GOT3 (cell line): ENCODE data around the gene DAZAP1.

Source experiments
- DNase-seq: peaks from one replicate; lab custom pipeline; 2025; ENCODE audit warnings: mixed read lengths; lab: John Stamatoyannopoulos, UW

Gene DAZAP1

DNA sequence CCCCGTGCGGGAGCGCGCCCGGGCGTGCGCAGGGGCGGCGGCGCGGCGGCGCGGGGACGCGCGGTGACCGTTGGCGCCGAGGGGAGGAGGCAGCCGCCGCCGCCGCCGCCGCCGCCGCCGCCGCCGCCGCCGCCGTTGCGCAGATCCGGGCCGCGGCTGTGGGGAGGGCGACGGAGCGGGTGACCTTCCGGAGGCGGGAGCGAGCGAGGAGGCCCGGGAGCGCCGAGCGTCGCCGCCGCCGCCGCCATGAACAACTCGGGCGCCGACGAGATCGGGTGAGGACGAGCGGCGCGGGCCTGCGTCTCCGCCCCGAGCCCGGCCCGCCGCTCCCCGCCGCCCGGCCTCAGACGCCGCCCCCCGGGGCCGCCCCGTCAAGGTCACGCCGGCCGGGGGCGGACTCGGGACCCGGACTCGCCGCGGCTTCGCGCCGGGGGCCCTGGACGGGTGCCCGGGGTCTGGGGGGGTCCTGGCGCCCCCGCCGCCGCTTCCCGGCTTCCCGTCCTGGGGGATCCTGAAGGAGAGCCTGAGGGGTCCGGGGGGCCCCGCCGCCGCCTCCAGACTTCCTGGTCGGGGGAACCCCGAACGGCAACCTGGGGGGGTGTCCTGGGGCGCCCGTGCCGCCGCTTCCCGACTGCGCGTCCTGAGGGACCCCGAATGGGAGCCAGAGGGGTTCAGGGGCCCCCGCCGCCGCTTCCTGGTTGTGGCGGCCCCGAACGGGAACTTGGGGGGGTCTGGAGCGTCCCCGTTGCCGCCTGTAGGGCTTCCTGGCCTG is at the start of gene DAZAP1:
DAZAP1 (plus strand) TSS at position 59 of the 772 bp plus-strand sequence; CDS start at position 247, 188 bp downstream.
- DNase-seq, result no peak

DNA sequence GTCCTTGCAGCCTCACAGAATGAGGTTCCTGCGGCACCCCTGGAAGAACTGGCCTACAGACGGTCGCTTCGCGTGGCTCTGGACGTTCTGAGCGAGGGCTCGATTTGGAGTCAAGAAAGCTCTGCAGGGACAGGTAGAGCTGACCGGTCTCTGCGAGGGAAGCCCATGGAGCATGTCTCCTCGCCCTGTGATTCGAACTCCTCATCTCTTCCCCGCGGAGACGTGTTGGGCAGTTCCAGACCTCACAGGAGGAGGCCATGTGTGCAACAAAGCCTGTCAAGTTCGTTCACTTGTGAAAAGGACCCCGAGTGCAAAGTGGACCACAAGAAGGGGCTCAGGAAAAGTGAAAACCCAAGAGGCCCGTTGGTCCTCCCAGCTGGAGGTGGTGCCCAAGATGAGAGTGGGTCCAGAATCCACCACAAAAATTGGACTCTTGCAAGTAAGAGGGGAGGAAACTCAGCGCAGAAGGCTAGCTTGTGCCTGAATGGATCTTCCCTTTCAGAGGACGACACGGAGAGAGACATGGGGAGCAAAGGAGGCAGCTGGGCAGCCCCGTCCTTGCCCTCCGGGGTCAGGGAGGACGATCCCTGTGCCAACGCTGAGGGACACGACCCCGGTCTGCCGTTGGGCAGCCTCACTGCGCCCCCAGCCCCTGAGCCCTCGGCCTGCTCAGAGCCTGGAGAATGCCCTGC is 47.1 kb upstream of the DAZAP1 start:
- DNase-seq, result no peak

DNA sequence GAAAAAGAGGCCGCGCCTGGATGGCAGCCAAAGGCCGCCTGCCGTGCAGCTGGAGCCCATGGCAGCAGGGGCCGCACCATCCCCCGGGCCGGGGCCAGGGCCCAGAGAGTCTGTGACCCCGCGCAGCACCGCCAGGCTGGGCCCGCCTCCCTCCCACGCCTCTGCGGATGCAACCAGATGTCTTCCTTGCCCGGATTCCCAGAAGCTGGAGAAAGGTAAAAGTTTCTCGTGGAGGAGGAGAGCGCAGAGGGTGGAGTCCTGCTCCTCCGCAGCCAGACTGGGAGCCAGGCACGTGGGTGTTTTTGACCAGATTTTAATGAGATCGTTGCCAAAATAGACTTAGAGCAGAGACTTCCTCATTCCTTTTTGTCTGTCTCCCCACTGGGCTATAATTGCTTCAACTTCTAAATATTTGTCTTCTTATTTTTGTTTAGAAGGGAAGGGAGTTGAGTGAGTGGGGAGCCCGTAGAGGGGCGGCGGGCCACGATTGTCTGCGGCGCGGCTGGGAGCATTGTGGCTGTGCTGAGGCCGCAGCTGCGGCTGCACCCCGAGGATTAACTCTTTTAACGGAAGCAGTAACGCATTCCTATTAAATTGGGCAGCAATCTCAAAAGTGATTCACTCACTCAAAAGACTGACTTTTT is 46.4 kb upstream of the DAZAP1 start:
- DNase-seq, result no peak

DNA sequence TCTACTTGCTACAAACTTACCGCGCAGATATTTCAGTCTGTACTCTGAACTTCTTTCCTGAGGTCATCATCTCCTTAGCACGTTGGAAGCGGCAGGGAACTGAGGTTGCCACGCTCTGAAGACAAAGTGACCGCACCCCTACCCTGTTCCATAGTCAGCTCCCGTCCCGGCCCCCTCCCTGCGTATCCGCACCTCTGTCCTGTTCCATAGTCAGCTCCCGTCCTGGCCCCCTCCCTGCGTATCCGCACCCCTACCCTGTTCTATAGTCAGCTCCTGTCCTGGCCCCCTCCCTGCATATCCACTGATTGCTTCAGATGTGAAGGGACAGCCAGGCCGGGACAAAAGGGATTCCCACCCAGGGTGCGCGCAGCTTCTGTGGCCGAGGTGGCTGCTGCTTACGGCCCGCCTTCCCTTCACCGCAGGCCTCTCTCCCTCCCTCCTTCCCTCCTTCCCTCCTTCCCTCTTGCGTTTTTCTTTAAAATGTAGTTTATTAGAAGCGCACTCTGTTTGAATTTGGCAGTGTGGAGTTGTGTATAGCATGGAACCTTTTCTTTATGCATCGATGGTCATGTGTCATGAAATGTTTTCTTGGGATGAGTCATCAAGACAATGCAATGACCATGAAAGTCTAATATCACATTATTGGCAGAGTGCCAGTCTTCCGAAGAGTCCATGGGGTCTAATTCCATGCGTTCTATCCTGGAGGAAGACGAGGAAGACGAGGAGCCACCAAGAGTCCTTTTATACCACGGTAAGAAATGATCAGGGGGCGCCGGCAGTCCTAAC is 45.6 kb upstream of the DAZAP1 start:
- no peak for DNase-seq

DNA sequence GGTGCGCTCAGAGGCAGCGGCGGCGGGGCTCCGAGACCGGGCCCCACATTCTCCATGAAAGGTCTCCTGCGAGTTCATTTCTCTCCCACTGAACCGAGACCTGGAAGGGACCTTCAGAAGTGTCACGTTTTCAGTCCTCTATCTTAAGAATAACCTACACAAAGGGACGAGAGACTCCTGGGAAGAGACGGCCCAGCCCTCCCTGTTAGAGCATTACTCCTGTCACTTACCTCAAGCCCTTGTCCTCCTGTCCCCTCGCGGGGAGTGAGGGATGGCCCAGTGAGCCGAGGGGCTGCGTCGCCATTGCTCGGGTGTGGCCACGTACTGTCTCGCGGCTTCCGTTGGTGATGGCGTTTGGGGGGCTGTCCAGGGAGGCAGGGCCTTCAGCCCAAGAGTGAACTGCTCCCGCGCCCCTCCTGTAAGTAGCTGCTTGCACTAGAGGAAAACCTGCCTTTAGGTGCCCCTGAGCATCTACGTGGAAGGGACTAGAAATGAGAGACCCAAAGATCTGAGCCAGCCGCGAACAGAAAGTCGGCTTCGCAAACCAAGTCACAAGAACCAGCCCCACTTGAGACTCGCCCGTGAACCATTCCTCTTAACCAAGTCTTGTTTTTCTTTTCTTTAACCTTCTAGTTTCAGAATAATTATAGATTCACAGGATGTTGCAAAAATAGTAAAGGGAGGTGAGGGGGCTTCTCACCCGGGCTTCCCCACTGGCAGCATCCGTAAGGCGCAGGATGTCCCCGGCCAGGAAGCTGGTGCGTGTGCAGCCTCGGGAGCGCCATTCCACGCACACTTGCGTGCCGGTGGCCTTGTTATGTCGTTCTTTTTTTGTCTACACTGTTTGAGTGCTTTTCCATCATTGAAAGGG is 44.8 kb upstream of the DAZAP1 start:
- DNase-seq, result no peak

DNA sequence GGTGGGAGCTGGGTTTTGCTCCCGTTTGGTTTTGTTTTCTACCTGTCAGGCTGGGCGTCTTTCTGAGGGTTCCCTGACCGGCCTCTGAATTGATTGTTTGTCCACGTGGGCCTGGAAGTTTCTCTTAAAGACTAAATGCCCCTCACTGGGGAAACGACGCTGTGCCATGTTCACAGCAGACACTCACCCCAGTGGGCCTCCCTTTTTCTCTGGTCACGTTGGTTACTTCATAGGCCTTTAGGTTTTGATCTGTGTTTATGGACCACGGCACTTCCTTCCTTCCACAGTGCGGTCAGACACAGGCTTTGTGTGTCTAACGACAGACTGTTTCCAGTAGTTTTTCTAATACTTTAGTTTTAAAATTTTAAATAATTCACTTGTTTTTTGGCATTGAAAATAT is 43.8 kb upstream of the DAZAP1 start:
- no peak for DNase-seq

DNA sequence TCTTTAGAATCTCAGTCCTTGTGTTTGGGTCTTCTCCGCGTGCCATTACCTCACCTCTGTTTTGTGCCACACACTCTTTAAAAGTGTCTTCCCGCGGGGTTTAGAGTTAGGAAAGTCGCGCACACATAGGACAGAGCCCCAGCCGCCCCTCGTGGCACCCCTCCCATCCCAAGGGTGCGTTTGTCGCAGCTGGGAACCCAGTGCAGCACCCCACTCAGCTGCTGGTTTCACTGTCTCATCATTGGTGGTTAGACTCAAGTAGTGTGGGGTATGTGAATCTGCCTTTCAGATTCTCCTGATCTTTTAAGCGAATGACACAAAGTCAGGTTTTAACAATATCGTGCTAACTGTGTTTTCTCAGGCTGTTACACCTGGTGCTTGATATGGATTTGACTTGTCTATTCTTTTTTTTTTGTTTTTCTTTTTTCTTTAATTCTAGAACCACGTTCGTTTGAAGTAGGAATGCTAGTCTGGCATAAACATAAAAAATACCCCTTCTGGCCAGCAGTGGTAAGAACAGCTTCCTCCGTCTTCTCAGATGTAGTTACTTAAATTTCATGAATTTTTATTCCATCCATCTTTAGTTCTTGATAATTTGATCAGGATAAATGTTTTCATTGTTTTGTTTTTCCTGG is 43.2 kb upstream of the DAZAP1 start:
- DNase-seq, result no peak

DNA sequence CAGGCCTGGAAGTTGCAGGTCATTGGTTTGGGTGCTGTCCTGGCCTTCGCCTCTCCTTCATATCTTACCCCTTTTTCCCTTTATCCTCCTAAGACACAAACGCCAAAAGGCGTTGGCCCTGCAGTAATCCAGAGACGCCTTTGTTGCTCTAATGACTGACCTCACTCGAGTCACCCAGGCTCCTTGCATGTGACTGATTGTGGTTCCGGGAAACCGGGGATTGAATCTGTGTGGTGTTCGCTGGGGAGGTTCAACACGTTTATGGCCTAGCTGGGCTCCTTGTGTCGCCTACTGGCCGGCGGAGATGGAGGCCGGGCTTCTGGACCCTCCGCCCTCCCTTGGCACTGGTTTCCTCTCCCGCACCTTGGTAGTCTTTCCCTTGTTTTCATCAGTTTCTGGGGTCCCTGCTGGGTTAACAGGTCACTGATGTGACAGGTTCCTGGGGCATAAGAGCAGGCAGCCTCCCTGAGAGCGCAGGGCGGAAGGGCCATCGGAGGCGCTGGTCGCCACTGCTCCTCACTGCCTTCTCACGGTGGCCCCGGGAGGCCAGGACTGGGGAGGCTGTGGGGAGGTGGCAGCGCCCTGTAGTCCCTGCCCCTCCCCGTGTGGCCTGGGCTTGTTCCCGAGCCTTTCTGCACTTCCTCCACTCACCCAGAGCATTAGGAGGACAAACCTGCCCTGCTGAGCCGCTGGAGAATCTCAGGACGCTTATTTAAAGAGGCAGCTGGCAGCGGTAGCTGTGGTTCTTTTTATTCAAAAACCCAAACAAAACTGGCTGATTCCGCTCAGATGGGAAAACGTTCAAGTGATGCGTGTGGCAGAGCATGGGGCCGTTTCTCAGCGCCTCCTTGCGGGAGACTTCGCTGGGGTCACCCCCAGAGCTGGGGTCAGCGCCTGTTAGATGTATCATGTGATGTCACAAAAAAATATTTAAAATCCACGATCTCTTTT is 41.8 kb upstream of the DAZAP1 start:
- no peak for DNase-seq

DNA sequence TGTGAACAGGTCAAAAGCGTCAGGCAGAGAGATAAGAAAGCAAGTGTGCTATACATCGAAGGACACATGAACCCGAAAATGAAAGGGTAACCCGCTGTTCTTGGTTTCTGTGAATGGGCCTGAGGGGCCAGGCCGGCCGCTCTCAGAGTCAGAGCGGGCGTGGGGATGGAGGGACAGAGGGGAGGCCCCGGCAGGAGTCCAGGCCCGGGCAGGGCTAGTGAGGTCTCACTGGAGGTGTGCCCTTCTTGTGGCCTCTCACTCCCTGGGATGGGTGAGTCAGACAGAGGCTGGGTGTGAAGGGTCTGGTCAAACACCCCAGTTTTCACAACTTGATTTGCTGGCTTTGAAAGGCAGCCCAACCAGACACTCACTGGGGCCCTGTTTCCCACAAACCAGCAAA is 41.1 kb upstream of the DAZAP1 start:
- no peak for DNase-seq

DNA sequence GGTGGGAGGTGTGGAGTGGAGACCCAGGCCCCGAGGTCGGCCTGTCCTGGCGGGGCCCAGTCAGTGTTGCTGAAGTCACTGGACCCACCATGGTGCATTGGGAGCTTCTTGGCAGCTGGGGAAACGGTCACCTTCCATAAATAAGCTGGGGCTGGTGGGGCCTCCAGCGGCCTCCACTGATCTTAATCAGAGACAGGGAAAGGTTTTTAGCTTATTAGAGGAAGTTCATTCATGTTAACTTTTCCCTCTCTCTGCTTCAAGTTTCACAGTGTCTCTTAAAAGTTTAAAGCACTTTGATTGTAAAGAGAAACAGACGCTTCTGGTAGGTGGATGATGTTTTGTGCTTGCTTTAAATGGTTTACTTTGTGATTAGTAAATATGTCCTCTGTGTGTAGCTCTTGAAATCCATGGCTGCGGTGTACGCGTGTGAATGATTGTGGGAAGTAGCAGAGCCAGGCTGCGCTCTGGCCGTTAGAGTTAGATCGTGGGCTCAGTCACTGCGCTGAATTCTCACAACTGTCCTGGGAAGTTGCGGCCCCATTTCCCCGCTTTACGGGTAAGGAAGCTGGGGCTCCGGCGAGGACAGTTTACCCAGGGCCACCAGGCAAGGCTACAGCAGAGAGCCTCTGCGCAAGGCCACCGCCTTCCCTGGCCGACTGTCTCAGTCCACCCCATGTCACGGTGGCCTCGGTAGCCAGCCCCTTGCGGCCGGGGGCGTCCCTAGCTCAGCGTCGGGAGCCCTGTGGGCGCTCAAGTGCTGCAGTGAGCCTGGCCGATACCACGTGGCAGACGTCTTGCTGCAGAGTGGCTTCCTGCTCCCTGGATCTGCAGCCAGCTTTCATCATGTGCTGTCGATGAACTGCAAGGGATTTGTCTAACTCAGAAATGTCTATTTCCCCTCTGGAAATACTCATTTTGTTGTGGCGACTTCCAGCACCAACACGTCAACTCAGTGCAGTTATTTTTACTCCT is 40.2 kb upstream of the DAZAP1 start:
- DNase-seq, result no peak

DNA sequence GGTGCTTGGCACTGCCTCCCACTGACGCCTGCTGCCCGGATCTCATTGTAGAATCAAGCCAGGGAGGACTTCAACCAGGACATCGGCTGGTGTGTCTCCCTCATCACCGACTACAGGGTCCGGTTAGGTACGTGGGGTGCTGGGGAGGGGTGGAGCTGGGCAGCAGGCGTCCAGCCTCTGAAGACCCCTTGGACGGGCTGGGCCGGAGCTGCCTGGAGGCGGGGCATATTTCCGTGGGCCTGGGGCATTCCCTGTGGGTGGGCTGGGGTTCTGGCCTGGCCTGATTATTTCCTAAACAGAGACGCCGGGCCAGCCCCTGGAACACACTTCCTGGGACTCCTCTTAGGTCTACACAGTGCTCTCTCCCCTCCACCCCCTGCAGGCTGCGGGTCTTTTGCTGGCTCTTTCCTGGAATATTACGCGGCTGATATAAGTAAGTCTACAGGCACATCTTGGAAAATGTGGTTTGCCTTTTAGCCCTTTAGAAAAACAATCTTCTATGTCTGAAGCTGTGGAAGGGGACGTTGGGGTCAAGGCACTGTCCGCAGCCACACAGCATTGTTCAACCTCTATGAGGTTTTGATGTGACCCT is 38.1 kb upstream of the DAZAP1 start:
- DNase-seq, result no peak

DNA sequence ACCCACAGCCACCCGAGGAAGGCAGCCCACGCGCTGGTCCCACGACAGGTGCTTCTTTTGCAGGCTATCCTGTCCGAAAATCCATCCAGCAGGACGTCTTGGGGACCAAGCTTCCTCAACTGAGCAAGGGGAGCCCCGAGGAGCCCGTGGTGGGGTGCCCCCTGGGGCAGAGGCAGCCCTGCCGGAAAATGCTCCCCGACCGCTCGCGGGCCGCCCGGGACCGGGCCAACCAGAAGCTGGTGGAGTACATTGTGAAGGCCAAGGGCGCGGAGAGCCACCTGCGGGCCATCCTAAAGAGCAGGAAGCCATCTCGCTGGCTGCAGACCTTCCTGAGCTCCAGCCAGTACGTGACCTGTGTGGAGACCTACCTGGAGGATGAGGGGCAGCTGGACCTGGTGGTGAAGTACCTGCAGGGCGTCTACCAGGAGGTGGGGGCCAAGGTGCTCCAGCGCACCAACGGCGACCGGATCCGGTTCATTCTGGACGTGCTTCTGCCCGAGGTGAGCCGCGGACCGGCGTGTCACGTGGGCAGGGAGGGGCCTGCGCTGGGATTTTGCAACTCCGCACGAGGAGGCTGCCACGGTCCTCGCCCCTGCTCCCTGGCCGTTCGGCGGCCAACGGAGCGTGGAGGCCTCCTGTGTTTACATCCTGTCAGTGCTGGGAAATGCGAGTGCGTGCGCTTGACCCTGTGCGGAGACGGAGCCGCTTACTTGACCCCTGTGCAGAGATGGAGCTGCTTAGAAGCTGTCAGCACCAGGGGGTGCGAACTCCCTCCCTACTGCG is 36.6 kb upstream of the DAZAP1 start:
- DNase-seq, result no peak

DNA sequence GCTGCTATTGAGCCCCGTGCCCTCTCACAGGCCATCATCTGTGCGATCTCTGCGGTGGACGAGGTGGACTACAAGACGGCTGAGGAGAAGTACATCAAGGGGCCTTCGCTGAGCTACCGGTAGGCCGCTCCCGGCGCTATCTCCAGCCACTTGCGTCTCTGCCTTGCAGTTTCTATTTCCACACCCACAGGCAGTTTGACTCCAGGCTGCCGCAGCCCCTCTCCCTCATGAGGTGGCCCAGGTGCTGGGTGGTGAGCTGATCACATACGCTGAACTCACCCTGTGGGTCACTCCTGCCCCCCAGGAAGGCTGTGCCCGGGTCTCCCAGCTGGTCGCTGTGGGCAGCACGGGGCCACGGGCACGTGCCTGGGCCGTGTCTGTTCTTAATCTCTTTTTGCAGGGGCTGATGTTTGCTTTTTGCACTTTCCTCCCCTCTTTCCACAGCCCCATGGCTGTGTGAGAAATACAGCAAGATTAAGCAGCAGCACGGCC is 34.3 kb upstream of the DAZAP1 start:
- no peak for DNase-seq

DNA sequence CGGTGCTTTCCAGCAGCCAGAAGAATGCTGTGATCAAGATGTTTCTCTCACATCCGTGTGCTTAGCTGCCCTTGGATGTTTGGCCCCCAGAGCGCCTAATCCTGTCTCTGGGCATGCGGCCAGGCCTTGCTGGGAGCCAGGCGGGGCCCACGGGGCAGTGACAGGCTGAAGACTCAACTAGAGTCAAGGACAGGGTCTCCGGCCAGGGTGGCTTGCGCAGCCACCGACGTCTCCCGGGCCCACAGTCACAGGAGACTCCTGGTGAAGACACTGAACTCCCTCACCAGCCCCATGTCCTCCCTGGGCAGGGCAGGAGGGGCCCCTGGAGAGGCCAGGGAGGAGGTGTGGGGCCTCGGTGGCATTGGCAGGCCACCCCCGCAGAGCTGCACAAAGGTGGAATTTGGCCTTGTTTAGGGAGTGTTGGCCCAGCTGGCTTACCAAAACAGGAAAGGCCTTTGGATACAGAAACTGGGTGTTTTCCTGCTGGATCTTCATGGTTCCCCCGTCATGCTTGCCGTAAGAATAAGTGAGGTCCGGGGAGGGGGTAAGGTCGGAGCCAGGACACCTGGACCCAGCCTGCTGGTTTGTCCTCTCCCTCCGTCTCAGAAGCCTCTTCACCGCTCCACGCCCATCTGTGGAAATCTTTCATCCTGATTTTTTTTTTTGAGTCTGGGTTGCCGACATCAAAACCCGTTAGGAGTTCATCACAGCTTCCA is 33.7 kb upstream of the DAZAP1 start:
- DNase-seq, result no peak

DNA sequence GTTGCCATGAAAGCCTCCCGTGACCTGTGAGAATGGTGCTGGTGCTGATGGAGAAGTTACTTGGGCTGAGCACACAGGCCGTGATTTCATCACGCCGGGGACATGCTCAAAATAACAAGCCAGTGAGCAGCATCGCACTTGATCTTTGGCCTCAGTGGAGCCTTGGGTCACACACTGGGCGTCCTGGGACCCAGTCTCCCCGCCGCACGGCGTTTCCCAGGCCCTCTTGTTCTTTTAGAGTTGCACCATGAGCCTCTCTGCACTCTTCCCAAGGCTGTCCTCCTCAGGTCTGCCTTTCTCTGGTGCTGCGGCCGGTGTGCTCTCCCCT is 33.2 kb upstream of the DAZAP1 start:
- no peak for DNase-seq

DNA sequence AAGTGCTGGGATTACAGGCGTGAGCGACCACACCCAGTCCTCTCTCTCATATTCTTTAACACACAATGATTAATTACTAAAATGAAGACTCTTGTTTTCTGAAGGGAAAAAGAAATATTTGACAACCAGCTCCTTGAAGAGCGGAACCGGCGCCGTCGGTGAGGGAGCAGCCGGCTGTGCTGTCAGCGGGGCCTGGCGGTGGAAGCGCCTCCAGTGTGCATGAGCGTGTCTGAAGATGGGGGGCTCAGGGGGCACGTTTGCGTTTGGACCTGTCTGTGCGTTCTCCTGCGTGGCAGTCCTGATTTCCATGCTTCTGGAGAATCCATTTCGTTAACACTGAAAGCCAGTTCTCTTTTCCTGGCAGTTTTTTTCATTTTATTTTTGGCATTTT is 31.0 kb upstream of the DAZAP1 start:
- DNase-seq, result no peak
